ENCODE measurements around the gene PCYOX1L. TPM values are rescaled to one million over a fixed set of nuclear protein-coding genes. Genes with fewer than 3 reads are reported as not detected.
A peak's percentile ranks its signal among the peaks of the same experiment; 100 is the strongest.

PCYOX1L gene
- total and polyA plus RNA-seq, 2 experiments from 2014 or later, result 6.7 to 14.7 TPM

- Mint-ChIP-seq H3K4me1 (peaks cover 7% of the 10 kb centered on the region; the same call in 2 of the 3 replicates), H3K36me3 (ENCODE audit: low read depth) (peaks cover 43% of the 10 kb centered on the region), H3K27ac (peak within 1 kb of the TSS; percentile 94), H3K27me3 (ENCODE audit: insufficient read depth, low read depth, poor library complexity) (no peaks in the 10 kb centered on the region), H3K4me3 (peak within 1 kb of the TSS; percentile 94), H3K9me3 (no peaks in the 10 kb centered on the region)
- Histone ChIP-seq H3K36me3 (ENCODE audit: insufficient read depth) (peaks cover 29% of the 10 kb centered on the region), H3K27ac (ENCODE audit: low read depth) (peak within 1 kb of the TSS; percentile 94), H4K20me1 (replicated peaks; ENCODE audit: insufficient read depth) (peaks cover 23% of the 10 kb centered on the region), H3K79me2 (replicated peaks; ENCODE audit: insufficient read depth) (peaks cover 48% of the 10 kb centered on the region), H3K4me1 (ENCODE audit: insufficient read depth) (no peaks in the 10 kb centered on the region), H3F3A (replicated peaks; ENCODE audit: low read depth) (no peaks in the 10 kb centered on the region), H3K27me3 (ENCODE audit: insufficient read depth) (no peaks in the 10 kb centered on the region), H3K4me2 (peak within 1 kb of the TSS; percentile 97), H2AFZ (peak within 1 kb of the TSS; percentile 98), H3K9me2 (ENCODE audit: insufficient read depth) (no peaks in the 10 kb centered on the region), H3K4me3 (peak within 1 kb of the TSS; percentile 82)
- DNase-seq (ENCODE audit: low spot score) (peak; percentile 98), ATAC-seq (peak; percentile 98)
- TF ChIP-seq ZNF114 (CRISPR knock-in tag; IDR thresholded peaks at IDR 0.05), result no peak
- no peak for TF ChIP-seq EZH2 (IDR thresholded peaks at IDR 0.05; ENCODE audit: low read depth, unreplicated experiment)
- peak; percentile 4 for TF ChIP-seq REST (IDR thresholded peaks at IDR 0.05; ENCODE audit: unreplicated experiment)
- TF ChIP-seq, protein P1, sequence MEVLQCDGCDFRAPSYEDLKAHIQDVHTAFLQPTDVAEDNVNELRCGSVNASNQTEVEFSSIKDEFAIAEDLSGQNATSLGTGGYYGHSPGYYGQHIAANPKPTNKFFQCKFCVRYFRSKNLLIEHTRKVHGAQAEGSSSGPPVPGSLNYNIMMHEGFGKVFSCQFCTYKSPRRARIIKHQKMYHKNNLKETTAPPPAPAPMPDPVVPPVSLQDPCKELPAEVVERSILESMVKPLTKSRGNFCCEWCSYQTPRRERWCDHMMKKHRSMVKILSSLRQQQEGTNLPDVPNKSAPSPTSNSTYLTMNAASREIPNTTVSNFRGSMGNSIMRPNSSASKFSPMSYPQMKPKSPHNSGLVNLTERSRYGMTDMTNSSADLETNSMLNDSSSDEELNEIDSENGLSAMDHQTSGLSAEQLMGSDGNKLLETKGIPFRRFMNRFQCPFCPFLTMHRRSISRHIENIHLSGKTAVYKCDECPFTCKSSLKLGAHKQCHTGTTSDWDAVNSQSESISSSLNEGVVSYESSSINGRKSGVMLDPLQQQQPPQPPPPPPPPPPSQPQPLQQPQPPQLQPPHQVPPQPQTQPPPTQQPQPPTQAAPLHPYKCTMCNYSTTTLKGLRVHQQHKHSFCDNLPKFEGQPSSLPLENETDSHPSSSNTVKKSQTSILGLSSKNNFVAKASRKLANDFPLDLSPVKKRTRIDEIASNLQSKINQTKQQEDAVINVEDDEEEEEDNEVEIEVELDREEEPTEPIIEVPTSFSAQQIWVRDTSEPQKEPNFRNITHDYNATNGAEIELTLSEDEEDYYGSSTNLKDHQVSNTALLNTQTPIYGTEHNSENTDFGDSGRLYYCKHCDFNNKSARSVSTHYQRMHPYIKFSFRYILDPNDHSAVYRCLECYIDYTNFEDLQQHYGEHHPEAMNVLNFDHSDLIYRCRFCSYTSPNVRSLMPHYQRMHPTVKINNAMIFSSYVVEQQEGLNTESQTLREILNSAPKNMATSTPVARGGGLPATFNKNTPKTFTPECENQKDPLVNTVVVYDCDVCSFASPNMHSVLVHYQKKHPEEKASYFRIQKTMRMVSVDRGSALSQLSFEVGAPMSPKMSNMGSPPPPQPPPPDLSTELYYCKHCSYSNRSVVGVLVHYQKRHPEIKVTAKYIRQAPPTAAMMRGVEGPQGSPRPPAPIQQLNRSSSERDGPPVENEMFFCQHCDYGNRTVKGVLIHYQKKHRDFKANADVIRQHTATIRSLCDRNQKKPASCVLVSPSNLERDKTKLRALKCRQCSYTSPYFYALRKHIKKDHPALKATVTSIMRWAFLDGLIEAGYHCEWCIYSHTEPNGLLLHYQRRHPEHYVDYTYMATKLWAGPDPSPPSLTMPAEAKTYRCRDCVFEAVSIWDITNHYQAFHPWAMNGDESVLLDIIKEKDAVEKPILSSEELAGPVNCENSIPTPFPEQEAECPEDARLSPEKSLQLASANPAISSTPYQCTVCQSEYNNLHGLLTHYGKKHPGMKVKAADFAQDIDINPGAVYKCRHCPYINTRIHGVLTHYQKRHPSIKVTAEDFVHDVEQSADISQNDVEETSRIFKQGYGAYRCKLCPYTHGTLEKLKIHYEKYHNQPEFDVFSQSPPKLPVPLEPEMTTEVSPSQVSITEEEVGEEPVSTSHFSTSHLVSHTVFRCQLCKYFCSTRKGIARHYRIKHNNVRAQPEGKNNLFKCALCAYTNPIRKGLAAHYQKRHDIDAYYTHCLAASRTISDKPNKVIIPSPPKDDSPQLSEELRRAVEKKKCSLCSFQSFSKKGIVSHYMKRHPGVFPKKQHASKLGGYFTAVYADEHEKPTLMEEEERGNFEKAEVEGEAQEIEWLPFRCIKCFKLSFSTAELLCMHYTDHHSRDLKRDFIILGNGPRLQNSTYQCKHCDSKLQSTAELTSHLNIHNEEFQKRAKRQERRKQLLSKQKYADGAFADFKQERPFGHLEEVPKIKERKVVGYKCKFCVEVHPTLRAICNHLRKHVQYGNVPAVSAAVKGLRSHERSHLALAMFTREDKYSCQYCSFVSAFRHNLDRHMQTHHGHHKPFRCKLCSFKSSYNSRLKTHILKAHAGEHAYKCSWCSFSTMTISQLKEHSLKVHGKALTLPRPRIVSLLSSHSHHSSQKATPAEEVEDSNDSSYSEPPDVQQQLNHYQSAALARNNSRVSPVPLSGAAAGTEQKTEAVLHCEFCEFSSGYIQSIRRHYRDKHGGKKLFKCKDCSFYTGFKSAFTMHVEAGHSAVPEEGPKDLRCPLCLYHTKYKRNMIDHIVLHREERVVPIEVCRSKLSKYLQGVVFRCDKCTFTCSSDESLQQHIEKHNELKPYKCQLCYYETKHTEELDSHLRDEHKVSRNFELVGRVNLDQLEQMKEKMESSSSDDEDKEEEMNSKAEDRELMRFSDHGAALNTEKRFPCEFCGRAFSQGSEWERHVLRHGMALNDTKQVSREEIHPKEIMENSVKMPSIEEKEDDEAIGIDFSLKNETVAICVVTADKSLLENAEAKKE (CRISPR knock-in tag; IDR thresholded peaks at IDR 0.05), result no peak
- TF ChIP-seq EZH2phosphoT487 (IDR thresholded peaks at IDR 0.05; ENCODE audit: unreplicated experiment), result no peak
- TF ChIP-seq NANOG (IDR thresholded peaks at IDR 0.05; ENCODE audit: borderline replicate concordance), result no peak
- peak; percentile 95 for TF ChIP-seq POLR2AphosphoS5 (IDR thresholded peaks at IDR 0.05; ENCODE audit: low read depth)
- TF ChIP-seq, protein P2, sequence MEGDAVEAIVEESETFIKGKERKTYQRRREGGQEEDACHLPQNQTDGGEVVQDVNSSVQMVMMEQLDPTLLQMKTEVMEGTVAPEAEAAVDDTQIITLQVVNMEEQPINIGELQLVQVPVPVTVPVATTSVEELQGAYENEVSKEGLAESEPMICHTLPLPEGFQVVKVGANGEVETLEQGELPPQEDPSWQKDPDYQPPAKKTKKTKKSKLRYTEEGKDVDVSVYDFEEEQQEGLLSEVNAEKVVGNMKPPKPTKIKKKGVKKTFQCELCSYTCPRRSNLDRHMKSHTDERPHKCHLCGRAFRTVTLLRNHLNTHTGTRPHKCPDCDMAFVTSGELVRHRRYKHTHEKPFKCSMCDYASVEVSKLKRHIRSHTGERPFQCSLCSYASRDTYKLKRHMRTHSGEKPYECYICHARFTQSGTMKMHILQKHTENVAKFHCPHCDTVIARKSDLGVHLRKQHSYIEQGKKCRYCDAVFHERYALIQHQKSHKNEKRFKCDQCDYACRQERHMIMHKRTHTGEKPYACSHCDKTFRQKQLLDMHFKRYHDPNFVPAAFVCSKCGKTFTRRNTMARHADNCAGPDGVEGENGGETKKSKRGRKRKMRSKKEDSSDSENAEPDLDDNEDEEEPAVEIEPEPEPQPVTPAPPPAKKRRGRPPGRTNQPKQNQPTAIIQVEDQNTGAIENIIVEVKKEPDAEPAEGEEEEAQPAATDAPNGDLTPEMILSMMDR (conservative IDR thresholded peaks at IDR 0.05; ENCODE audit: low read depth in 2 of 2), result no peak
- TF ChIP-seq STAT1 (IDR thresholded peaks at IDR 0.05; ENCODE audit: unreplicated experiment), result no peak
- TF ChIP-seq, protein P3, sequence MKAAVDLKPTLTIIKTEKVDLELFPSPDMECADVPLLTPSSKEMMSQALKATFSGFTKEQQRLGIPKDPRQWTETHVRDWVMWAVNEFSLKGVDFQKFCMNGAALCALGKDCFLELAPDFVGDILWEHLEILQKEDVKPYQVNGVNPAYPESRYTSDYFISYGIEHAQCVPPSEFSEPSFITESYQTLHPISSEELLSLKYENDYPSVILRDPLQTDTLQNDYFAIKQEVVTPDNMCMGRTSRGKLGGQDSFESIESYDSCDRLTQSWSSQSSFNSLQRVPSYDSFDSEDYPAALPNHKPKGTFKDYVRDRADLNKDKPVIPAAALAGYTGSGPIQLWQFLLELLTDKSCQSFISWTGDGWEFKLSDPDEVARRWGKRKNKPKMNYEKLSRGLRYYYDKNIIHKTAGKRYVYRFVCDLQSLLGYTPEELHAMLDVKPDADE (IDR thresholded peaks at IDR 0.05), result peak; percentile 70
- TF ChIP-seq CREB1 (CRISPR knock-in tag; IDR thresholded peaks at IDR 0.05; ENCODE audit: low read depth), result peak; percentile 42; the same call in 1 of the 2 replicates
Measured at GRCh38 chr5:149345147-149345891, 12.5 kb upstream of the PCYOX1L start, which contains the start of gene GRPEL2. Gene GRPEL2 (plus strand): TSS chr5:149345499. CDS start chr5:149345540, 41 bp downstream.

Measured in GM23338 (cell line).